KMS-11 (cell line): ENCODE results near the gene UGT1A8.
"Not testable (repeated sequence)": the region's sequence is repeated elsewhere in the genome, so short reads cannot be mapped to it uniquely, and the experiment has no call there.

Experiments used
- H2AFZ ChIP-seq: fragments of 200-600 bp; sonication (generic); 2 replicates; pipeline ENCODE4 v1.6.1; 2016; ENCODE audit warnings: antibody characterized with exemption, mixed run types, low read depth
- H3K27ac ChIP-seq: fragments of 200-600 bp; sonication (generic); 2 replicates; pipeline ENCODE4 v1.6.1; 2016; ENCODE audit warnings: mild to moderate bottlenecking, mixed run types
- H3K27me3 ChIP-seq: fragments of 200-600 bp; sonication (generic); 2 replicates; pipeline ENCODE4 v1.6.1; 2017; ENCODE audit warnings: mild to moderate bottlenecking, low read depth, mixed run types, moderate library complexity; ENCODE audit not compliant: insufficient read depth
- H3K36me3 ChIP-seq: fragments of 200-600 bp; sonication (generic); 2 replicates; pipeline ENCODE4 v1.6.1; 2017; ENCODE audit warnings: mild to moderate bottlenecking, mixed run types; ENCODE audit not compliant: insufficient read depth
- H3K4me1 ChIP-seq: fragments of 200-600 bp; sonication (generic); 2 replicates; pipeline ENCODE4 v1.6.1; 2016; ENCODE audit warnings: mild to moderate bottlenecking, low read depth, mixed run types; ENCODE audit not compliant: poor library complexity, severe bottlenecking
- H3K4me2 ChIP-seq: fragments of 200-600 bp; sonication (generic); 2 replicates; pipeline ENCODE4 v1.7.0; 2016; ENCODE audit warnings: mild to moderate bottlenecking, mixed run types
- H3K4me3 ChIP-seq: fragments of 200-600 bp; sonication (generic); IDR thresholded peaks from 2 replicates; pipeline ENCODE4 v1.6.1; 2017; ENCODE audit warnings: low read depth, low read length, mixed read lengths; ENCODE audit not compliant: insufficient read depth
- H3K79me2 ChIP-seq: fragments of 200-600 bp; sonication (generic); 2 replicates; pipeline ENCODE4 v1.6.1; 2016; ENCODE audit warnings: low read depth, mixed run types; ENCODE audit not compliant: insufficient read depth
- H3K9ac ChIP-seq: fragments of 200-600 bp; sonication (generic); 2 replicates; pipeline ENCODE4 v1.6.1; 2016; ENCODE audit warnings: mild to moderate bottlenecking, mixed run types
- H4K20me1 ChIP-seq: fragments of 200-600 bp; sonication (generic); 2 replicates; pipeline ENCODE4 v1.6.1; 2016; ENCODE audit warnings: mild to moderate bottlenecking, mixed run types; ENCODE audit not compliant: insufficient read depth
- CTCF ChIP-seq: fragments of 200-600 bp; sonication (generic); conservative IDR thresholded peaks from 2 replicates; pipeline ENCODE4 v1.6.1; 2017; ENCODE audit warnings: low read depth, mild to moderate bottlenecking, antibody characterized with exemption, low read length, moderate library complexity, mixed read lengths

The UGT1A8 gene

DNA sequence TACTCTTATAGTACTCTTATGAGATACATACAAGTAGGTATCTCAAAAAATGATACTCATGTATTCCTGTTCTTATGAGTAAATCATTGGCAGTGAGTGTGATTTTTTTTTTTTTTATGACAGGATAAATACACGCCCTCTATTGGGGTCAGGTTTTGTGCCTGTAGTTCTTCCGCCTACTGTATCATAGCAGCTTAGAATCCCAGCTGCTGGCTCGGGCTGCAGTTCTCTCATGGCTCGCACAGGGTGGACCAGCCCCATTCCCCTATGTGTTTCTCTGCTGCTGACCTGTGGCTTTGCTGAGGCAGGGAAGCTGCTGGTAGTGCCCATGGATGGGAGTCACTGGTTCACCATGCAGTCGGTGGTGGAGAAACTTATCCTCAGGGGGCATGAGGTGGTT, at the start of gene UGT1A8:
UGT1A8 (plus strand) TSS at position 158 of the 400 bp plus-strand sequence; CDS start at position 233, 75 bp downstream.
- not testable (repeated sequence) for H3K36me3 ChIP-seq, H3K79me2 ChIP-seq, H3K9ac ChIP-seq, H4K20me1 ChIP-seq, H3K4me3 ChIP-seq, H3K4me2 ChIP-seq, H3K27me3 ChIP-seq, H2AFZ ChIP-seq, H3K4me1 ChIP-seq, H3K27ac ChIP-seq

- Histone ChIP-seq H3K27me3 (no peaks in the 10 kb centered on the region), H4K20me1 (no peaks in the 10 kb centered on the region), H3K4me1 (no peaks in the 10 kb centered on the region), H3K36me3 (no peaks in the 10 kb centered on the region), H3K9ac (no peak overlapping the region), H3K27ac (no peak overlapping the region), H3K4me2 (no peak overlapping the region), H3K79me2 (no peaks in the 10 kb centered on the region), H3K4me3 (no peak overlapping the region), H2AFZ (no peak overlapping the region)
- no peak for TF ChIP-seq CTCF
Measured at GRCh38 chr2:233571001-233571400, 46.4 kb upstream of the UGT1A8 start.

GRCh38 chr2:233571462-233571861, 46.0 kb upstream of the UGT1A8 start:
- Histone ChIP-seq H4K20me1 (no peaks in the 10 kb centered on the region), H2AFZ (no peak overlapping the region), H3K4me1 (no peaks in the 10 kb centered on the region), H3K36me3 (no peaks in the 10 kb centered on the region), H3K9ac (no peak overlapping the region), H3K4me3 (no peak overlapping the region), H3K4me2 (no peak overlapping the region), H3K27ac (no peak overlapping the region), H3K79me2 (no peaks in the 10 kb centered on the region), H3K27me3 (no peaks in the 10 kb centered on the region)
- no peak for TF ChIP-seq CTCF

- Histone ChIP-seq H3K4me1 (no peaks in the 10 kb centered on the region), H3K4me3 (no peak overlapping the region), H3K4me2 (no peak overlapping the region), H4K20me1 (no peaks in the 10 kb centered on the region), H3K36me3 (no peaks in the 10 kb centered on the region), H3K9ac (no peak overlapping the region), H3K27ac (no peak overlapping the region), H3K79me2 (no peaks in the 10 kb centered on the region), H3K27me3 (no peaks in the 10 kb centered on the region), H2AFZ (no peak overlapping the region)
- no peak for TF ChIP-seq CTCF
Measured at GRCh38 chr2:233572468-233572867, 45.0 kb upstream of the UGT1A8 start.

GRCh38 chr2:233577341-233577740, 40.1 kb upstream of the UGT1A8 start:
- not testable (repeated sequence) for H3K27ac ChIP-seq, H3K36me3 ChIP-seq, H3K79me2 ChIP-seq

GRCh38 chr2:233583217-233583965, 34.0 kb upstream of the UGT1A8 start:
- H3K27me3 ChIP-seq, H2AFZ ChIP-seq, H3K4me1 ChIP-seq, H3K4me3 ChIP-seq, H3K36me3 ChIP-seq, H3K9ac ChIP-seq, H4K20me1 ChIP-seq, H3K27ac ChIP-seq, H3K4me2 ChIP-seq, H3K79me2 ChIP-seq: not testable (repeated sequence)

More at GRCh38 chr2:233577341-233577740, 40.1 kb upstream of the UGT1A8 start:
- H3K4me1 ChIP-seq, H2AFZ ChIP-seq, H4K20me1 ChIP-seq, H3K9ac ChIP-seq, H3K27me3 ChIP-seq, H3K4me3 ChIP-seq, H3K4me2 ChIP-seq: not testable (repeated sequence)
